GM18519 (cell line): ENCODE results near the gene ARHGAP10.

Experiments used
- ATAC-seq: cut with Tn5 transposase; IDR thresholded peaks from one replicate; pipeline ENCODE4 v1.9.1; 2021; ENCODE audit warnings: mild to moderate bottlenecking, moderate library complexity; ENCODE audit not compliant: unreplicated experiment, low FRiP score

Gene ARHGAP10

DNA sequence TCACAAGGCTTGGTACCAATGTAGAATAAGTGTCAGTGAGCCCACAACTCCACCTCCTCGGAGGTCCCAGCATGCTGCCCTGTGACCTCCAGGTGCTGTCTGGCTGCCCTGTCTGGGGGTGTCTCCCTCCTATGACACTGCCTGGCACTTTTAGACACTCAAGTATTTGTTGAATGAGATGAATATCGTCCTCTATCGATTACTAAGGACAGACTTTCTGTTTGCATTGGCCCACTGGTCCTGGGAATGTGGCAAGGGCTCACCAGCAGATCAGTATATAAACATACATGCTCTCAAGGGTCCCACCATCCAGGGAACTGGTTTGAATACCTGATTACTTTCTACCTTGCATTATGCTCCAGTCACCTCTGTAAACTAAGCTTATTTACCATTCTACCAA, 377.3 kb downstream of the ARHGAP10 start:
- ATAC-seq: no peak

DNA sequence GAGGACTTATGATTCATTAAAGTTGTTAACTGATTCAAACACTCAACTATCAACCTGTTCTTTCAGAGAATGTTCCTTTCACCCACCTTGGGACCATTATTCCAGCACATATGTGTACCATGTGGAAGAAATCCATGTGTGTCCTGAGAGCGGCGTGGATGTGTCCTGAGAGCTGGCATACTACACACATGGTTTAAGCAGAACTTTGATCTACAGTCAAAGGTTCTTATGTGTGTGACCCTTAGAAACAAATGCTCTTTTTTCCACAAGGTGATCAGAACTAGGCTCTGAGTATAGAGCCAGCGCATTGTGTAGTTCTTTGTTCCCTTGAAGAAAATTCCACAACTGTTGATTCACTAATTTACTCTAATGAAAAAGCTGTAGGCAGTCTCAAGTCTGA, 378.3 kb downstream of the ARHGAP10 start:
- ATAC-seq: no peak

DNA sequence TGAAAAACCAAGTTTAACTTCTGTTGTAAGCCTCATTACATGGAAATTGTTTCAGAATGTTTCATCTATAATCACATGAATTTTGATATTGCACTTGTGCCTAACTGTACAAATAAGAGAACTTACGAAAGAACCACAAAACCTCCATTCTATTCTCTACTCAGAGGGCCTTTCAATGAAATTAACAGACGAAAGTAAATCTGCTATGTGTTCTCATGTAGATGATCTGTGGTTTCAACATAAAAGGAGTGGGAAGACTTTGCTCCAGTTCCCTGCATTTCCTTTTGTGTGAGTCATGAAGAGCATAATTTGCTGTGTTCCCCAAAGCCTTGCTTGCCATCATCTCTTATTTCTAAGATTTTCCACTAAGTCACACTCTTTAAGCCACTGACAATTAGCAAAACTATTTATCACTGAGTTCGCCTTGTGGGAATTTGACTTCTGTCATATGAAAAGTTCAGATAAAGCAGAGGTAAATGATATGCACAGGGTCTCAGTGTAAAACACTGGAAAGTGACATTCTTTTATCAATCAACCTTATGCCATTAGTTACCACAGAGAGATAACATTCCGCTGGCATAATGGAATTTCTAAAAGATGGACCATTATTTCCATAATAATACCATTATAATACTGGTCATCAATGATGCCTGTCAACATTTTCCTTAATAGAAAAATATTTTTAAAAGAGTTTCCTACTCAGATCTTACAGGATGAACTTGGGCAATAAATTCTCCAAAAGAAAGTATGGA, 380.5 kb downstream of the ARHGAP10 start:
- no peak for ATAC-seq

DNA sequence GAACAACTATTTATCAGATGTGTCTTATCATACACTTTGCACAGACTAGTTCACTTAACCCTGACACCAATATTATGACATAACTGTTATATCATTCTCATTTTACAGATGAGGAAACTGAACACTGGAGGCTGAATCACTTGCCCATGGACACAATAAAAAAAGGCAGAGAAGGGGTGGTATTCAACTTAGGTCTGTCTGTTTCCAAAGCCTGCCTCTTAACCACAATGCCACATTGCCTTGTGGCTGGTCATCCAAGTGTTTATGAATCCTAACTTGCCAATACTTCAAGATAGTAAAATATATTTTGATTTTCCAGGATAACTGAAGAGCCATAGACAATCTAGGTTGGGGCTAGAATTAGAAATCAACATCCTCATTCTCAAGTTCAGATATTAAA, 382.5 kb downstream of the ARHGAP10 start:
- ATAC-seq: no peak

DNA sequence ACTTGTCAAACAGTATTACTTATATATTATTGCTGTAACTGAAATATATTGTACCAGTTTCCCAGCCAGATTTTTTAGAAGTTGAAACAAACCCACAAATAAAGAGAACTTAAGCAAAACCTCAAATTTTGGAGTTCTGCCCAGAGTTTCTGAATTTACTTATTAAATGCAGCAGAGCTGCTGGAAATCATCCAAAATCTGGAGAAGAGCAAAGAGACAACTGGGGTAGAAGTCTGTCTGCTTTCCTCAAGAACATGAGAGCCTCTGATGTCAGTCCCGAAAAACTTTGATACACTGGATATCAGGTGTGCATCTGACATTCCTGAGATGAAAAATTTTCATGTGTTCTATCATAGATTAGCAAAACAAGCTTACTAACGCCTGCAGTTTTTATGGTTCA, 384.4 kb downstream of the ARHGAP10 start:
- no peak for ATAC-seq

DNA sequence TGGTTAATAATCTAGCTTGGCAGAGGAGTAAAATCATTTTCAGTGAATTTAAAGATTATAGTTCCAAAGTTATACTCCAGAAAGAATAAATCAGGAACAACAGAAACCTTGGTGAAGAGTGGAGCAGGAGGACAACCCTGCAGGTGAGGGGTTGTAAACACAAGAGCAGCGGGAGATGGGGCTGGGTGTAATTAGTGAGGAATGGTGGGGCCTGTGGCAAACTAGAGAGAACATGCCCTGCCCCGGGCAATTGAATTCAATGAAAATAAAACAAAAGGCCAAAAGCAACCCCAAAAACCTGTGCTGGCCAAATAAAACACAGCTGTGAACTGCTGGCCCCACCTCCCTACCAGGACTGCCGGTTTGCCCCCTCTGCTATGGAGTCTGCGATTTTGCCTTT, 385.1 kb downstream of the ARHGAP10 start:
- no peak for ATAC-seq

DNA sequence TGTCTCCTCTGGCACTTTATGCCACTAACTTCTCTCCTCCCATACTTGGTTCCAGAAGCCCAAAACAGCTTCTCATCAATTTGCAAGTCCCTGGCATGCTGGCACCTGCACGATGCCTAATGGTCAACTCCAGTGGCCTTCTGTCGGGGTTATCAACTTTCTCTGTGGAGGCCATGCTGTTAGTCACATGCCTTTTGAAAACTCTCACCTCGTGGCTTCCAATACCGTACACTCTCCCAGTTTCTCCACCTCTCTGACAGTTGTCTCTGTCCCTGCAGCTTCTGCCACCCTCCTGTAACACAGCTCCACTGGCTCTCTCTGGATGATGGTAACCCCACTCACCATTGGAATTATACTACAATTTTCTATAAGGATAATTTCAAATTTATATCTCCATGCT, 386.3 kb downstream of the ARHGAP10 start:
- no peak for ATAC-seq

DNA sequence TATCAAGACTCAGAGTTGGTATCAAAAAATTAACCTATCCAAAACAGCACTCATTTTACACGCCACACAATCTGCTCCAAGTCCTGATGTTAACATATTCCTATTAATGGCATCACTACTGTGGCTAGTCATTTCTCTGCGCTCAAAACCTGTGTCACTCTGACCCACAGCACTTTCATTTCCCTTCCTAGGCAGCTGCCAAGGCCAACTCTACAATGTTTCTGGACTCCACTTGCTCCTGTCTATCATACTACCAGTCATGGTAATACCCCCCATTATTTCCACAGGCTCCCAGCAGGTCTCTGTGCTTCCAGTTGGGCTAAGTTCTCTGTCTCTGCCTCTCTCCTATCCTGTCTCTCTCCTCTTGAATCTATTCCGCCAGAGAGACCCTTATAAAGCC, 386.7 kb downstream of the ARHGAP10 start:
- no peak for ATAC-seq

DNA sequence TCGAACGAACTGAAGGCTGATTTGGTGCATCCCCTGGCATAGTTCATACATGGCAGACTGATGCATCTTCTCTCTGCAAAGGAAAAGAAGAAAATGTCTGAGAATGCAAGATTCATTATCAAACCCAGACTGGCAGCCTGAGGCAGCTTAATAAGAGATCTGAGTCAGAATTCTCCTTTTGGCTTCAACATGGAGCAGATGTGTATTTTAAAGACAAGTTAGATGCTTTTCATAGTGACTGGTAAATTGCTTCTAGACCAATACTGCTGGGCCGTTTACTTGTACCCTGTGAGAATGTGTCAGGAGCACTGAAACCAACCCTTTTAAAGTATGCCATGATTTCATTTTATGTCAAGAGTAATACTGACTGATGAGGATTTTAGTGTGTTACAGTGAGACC, 388.3 kb downstream of the ARHGAP10 start:
- no peak for ATAC-seq
